ENCODE results near the gene RAB11FIP4.

The RAB11FIP4 gene

DNA sequence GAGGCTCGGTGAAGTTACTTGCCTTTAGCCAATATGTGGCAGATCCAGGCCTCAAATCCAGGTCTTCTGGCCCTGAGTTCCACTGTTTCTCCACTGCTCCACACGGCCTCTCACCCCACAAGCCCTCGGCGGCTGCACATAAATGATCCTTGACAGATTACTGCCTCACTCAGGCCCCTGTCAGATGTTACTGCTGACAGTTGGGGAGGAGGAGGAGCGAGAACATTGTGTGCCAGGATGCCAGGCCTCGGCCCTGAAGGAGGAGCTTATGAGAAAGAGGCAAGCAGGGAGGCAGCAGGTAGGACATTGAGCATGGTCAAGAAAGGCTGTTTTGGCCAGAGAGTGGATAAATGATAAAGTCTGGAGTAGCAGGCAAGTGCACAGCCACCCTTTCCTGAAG lies 88.6 kb downstream of the RAB11FIP4 start:
- no peak for TF ChIP-seq CTCF (IDR thresholded peaks at IDR 0.05; ENCODE audit: extremely low read depth, insufficient read depth, missing control alignments)
- in situ Hi-C loops (cut with MboI; ENCODE audit: low pct_unique_long_range_greater_than_20kb, low sequenced_read_pairs, unreplicated experiment): no loop called here
- no peak for DNase-seq (ENCODE audit: low spot score)

- TF ChIP-seq CTCF (IDR thresholded peaks at IDR 0.05; ENCODE audit: extremely low read depth, insufficient read depth, missing control alignments): no peak
- in situ Hi-C loops (cut with MboI; ENCODE audit: low pct_unique_long_range_greater_than_20kb, low sequenced_read_pairs, unreplicated experiment): no loop called here
Measured at GRCh38 chr17:31480904-31481782, 89.7 kb downstream of the RAB11FIP4 start.

GRCh38 chr17:31481783-31482081 lies 90.3 kb downstream of the RAB11FIP4 start:
- TF ChIP-seq CTCF (IDR thresholded peaks at IDR 0.05; ENCODE audit: extremely low read depth, insufficient read depth, missing control alignments): no peak
- in situ Hi-C loops (cut with MboI; ENCODE audit: low pct_unique_long_range_greater_than_20kb, low sequenced_read_pairs, unreplicated experiment): no loop called here
- no peak for DNase-seq (ENCODE audit: low spot score)

More at GRCh38 chr17:31480904-31481782, 89.7 kb downstream of the RAB11FIP4 start:
- DNase-seq (ENCODE audit: low spot score): no peak

- DNase-seq (ENCODE audit: low spot score): no peak
- in situ Hi-C loops (cut with MboI; ENCODE audit: low pct_unique_long_range_greater_than_20kb, low sequenced_read_pairs, unreplicated experiment): no loop called here
- no peak for TF ChIP-seq CTCF (IDR thresholded peaks at IDR 0.05; ENCODE audit: extremely low read depth, insufficient read depth, missing control alignments)
Measured at GRCh38 chr17:31484821-31485220, 93.3 kb downstream of the RAB11FIP4 start.

GRCh38 chr17:31486351-31487062 lies 95.0 kb downstream of the RAB11FIP4 start:
- TF ChIP-seq CTCF (IDR thresholded peaks at IDR 0.05; ENCODE audit: extremely low read depth, insufficient read depth, missing control alignments): no peak
- no peak for DNase-seq (ENCODE audit: low spot score)
- in situ Hi-C loops (cut with MboI; ENCODE audit: low pct_unique_long_range_greater_than_20kb, low sequenced_read_pairs, unreplicated experiment): no loop called here

- DNase-seq (ENCODE audit: low spot score): no peak
- in situ Hi-C loops (cut with MboI; ENCODE audit: low pct_unique_long_range_greater_than_20kb, low sequenced_read_pairs, unreplicated experiment): no loop called here
- no peak for TF ChIP-seq CTCF (IDR thresholded peaks at IDR 0.05; ENCODE audit: extremely low read depth, insufficient read depth, missing control alignments)
Measured at GRCh38 chr17:31487063-31487647, 95.7 kb downstream of the RAB11FIP4 start.
